Measurements from ENCODE around the gene DEAF1. TPM values are rescaled to one million over a fixed set of nuclear protein-coding genes. Genes with fewer than 3 reads are reported as not detected.
"Not testable (repeated sequence)": the region's sequence is repeated elsewhere in the genome, so short reads cannot be mapped to it uniquely, and the experiment has no call there.

The DEAF1 gene
- total and polyA plus RNA-seq, 10 of the 15 experiments (the other 5 are each of a cell fraction or from before 2014, with no cell fraction given), result 0.68 to 51.3 (median 25.9) TPM

- TF ChIP-seq SKIL (IDR thresholded peaks at IDR 0.05; ENCODE audit: low read depth, poor library complexity, severe bottlenecking) (no peak), SPI1 (IDR thresholded peaks at IDR 0.05; ENCODE audit: borderline replicate concordance, insufficient read depth, low read depth, low read length) (no peak)
These were observed 4.0 kb downstream of the DEAF1 start (continued) for GRCh38 chr11:690738-691633.

- ATAC-seq; in situ Hi-C loops (cut with MboI); BruUV-seq (replicated peaks); H2AFZ ChIP-seq (ENCODE audit: control insufficient read depth, low read depth, low read length); DNase-seq (ENCODE audit: low read depth, low spot score); H3K27ac ChIP-seq (ENCODE audit: control insufficient read depth, insufficient read depth); H4K20me1 ChIP-seq (ENCODE audit: control insufficient read depth, insufficient read depth); intact Hi-C loops (cut with micrococcal nuclease; ENCODE audit: unreplicated experiment); H3K4me3 ChIP-seq; FAIRE-seq; H3K9me3 ChIP-seq (replicated peaks; ENCODE audit: control insufficient read depth, insufficient read depth, low read length); H3K4me2 ChIP-seq (ENCODE audit: control insufficient read depth, insufficient read depth); RAD21 ChIA-PET (ENCODE audit: unreplicated experiment); H3K27me3 ChIP-seq (replicated peaks in 1 of 2; ENCODE audit: control insufficient read depth in 2 of 2, insufficient read depth in 2 of 2, low read length in 1 of 2); H3K9ac ChIP-seq (ENCODE audit: control insufficient read depth, insufficient read depth, low read length); POLR2A ChIA-PET; SMC1A ChIA-PET (ENCODE audit: uncharacterized antibody, unreplicated experiment): not testable (repeated sequence)
- H3K79me2 ChIP-seq (ENCODE audit: control insufficient read depth, insufficient read depth, low read length), result peaks cover 26% of the 10 kb centered on the region
- 96% methylated on average over 3 of the region's 3 CpGs for WGBS (ENCODE audit: insufficient coverage, insufficient replicate concordance, low lambda C conversion rate, missing lambda C conversion rate)
- peaks cover 10 to 15% of the 10 kb centered on the region in 2 experiments; a peak in 3 of 4 replicates for H3K36me3 ChIP-seq (ENCODE audit: control insufficient read depth in 2 of 2, insufficient read depth in 2 of 2, low read length in 1 of 2)
- CTCF ChIA-PET, result interaction anchor here (2.0 kb wide), 1 partner anchor 28 kb away, joined by 5 read pairs; no protein-coding TSS in a partner anchor
- H3K4me1 ChIP-seq (ENCODE audit: control insufficient read depth, insufficient read depth, low read length), result peaks cover 16% of the 10 kb centered on the region
These were observed 4.8 kb downstream of the DEAF1 start for GRCh38 chr11:690244-690643.

Measured in GM12878 (cell line).